Measurements from ENCODE around the gene CAMKK2.
"Not testable (repeated sequence)": the region's sequence is repeated elsewhere in the genome, so short reads cannot be mapped to it uniquely, and the experiment has no call there.

Gene CAMKK2

DNA sequence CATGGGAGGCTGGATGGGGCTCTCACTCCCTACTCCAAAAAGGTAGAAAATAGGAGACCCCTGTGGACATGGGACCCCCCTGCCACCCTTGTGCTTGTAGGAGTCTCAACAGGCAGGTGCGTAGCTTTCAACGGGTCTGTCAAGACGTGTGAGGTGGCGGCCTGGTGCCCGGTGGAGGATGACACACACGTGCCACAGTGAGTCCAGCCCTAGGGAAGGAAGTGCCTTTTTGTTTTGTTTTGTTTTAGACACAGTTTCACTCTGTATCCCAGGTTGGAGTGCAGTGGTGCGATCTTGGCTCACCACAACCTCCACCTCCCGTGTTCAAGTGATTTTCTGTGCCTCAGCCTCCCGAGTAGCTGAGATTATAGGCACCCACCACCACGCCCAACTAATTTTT, 73.7 kb downstream of the CAMKK2 start:
- DNase-seq = no peak

DNA sequence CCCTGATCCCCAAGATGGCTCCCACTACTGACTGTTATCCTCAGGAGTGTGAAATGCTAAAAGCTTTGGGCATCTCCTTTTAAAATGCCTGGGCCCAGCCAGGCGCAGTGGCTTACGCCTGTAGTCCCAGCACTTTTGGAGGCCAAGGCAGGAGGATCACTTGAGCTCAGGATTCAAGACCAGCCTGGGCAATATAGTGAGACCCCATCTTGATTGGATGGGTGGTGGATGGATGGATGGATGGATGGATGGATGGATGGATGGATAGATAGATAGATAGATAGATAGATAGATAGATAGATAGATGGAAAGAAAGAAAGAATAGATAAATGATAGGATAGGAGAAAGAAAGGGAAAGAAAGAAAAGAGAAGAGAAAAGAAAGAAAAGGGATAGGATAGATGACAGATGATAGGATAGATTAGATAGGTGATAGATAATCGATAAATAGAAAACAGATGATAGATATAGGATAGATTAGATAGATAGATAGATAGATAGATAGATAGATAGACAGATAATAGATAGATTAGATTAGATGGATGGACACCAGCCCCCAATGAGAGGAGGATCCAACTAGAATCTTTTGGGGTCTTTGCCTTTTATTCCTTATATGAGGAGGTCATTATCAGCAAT, 77.0 kb downstream of the CAMKK2 start:
- DNase-seq = no peak

DNA sequence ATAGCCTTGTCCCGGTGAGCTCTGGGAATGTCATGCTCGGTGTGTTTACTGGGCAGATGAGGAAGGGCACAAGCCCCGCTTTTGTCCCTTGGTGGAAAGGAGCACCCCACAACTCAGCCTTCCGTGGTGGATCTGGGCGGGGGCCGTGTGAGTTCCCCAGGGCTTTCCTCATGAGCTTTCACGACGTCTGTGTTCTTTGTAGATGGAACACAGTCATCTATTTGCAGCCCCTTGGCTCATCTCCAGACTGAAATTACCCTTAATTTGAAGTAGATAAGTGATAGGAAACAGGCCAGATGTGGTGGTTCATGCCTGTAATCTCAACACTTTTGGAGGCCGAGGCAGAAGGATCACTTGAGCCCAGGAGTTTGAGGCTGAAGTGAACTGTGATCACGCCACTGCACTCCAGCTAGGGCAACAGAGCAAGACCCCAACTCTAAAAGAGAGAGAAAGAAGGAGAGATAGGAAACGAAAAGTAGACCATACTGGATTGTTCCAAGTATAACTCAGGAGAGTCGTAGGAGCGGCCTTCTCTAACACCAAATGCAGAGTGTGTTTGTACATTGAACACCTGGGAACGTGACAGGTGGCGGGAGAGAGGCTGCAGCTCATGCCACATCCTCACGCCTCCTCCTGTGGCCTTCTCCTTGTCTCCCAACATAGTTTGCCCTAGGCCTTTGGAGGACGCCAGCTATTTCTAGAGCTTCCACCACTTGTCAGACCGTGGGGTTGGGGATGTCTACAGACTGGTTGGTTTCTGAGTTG, 77.7 kb downstream of the CAMKK2 start:
- no peak for DNase-seq

DNA sequence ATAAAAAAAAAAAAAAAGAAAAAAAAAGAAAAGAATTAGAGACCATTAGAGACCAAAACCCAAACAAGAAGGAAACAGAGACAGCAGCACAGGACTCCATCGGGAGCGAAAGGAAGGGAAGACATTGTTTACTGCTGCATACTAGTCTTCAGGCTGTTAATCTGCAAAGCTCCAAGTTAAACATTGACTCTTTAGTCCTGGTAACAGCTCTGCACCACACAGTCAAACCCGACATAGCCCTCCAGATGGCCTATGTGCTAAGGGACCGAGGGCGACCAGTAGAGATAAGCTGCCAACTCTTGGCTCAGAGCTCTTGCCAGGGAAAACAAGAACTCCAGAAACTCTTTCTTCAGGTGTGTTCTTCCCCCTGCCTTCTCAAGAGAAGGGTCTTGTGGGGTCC, 78.7 kb downstream of the CAMKK2 start:
- DNase-seq = no peak

DNA sequence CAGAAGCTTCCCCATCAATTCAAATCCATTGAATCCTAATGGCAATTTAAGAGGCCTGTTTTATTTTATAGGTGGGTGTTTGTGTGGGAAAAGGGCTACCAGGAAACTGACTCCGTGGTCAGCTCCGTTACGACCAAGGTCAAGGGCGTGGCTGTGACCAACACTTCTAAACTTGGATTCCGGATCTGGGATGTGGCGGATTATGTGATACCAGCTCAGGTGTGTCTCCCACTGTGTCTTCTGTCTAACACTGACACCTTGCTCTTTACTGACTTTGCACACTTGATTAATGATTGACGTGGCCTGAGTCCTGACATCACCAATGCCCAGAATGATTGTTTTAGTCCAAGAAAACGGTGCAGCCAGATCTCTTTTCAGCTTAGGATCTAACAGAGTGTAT, 79.4 kb downstream of the CAMKK2 start:
- DNase-seq = no peak

DNA sequence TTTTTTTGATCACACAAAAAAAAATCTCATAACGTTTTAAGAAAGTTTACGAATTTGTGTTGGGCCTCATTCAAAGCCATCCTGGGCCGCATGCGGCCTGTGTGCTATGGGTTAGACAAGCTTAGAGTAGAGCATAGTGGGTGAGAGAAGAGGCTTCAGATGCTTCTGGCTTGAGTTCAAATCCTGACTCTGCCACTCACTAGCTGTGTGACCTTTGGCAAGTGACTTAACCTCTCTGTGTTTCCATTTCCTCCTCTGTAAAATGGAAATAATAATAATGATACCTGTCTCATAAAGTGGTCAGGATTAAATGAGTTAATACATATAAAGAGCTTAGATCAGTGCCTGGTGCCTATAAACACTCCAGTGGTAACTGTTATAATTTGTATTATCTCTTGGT, 80.4 kb downstream of the CAMKK2 start:
- no peak for DNase-seq

DNA sequence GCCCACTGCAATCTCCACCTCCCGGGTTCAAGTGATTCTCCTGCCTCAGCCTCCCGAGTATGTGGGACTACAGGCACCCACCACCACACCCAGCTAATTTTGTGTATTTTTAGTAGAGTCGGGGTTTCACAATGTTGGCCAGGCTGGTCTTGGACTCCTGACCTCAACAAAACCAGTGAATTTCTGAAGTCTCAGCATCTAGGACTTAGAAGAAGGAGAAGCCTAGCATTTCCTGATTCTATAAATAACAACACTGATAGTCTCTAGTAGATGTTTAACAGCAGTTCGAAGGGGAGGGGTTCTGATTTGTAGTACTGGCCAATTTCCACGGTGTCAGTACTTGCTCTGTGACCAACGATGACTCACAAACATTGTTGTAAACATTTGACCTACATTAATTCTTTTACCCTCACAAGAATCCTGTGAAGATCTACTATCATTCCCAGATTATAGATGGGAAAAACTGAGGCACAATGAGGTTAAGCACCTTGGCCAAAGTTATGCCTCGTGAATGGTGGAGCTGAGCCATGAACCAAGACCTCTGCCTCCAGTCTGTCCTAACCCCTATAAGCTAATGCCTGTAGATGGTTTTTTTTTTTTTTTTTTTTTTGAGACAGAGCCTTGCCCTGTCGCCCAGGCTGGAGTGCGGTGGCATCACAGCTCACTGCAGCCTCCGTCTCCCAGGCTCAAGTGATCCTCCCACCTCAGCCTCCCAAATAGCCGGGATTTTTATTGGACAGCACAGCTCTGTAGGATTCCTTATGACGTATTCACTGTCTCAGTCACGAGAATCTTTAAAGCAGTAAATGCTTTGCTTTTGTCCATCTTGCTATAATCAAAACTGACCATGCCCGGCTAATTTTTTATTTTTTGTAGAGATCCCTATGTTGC, 81.4 kb downstream of the CAMKK2 start:
- DNase-seq = peak in 1 of 2 donors; percentile 32

DNA sequence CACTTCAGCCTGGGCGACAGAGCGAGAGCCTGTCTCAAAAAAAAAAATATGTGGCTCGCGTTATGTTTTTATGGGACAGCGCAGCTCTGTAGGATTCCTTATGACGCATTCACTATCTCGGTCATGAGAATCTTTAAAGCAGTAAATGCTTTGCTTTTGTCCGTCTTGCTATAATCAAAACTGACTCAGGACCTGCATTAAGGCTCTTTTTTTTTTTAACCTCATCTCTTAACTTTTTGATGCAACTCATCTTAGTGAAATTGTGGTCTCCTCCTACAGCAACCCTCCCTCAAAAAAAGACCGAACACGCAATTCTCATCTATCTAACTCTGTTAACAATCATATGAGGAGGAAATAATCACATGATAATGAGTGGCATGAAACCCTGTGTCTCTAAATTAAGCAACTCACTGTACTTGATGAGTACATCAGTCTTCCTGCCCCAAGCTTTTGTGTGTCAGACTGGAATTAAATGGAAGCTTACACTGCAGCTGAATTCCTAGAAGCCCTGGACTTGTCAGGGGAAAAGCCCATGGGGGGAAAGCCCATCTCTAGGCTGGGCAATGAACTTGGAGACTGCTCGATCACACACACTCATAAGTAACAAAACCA, 82.2 kb downstream of the CAMKK2 start:
- DNase-seq = no peak

DNA sequence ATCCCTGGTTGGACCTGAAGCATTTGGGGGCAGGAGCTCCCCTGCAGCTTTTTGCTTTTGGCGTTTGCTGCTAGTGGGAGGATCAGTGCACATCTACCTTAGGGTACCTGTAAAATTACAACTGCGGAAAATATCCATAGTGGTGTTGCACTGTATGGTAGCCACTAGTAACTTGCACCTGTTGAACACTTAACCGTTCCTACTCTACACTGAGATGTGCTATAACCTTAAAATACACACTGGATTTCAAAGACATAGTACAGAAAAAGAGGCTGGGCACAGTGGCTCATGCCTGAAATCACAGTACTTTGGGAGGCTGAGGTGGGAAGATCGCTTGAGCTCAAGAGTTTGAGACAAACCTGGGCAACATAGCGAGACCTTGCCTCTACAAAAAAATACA, 83.6 kb downstream of the CAMKK2 start:
- no peak for DNase-seq

DNA sequence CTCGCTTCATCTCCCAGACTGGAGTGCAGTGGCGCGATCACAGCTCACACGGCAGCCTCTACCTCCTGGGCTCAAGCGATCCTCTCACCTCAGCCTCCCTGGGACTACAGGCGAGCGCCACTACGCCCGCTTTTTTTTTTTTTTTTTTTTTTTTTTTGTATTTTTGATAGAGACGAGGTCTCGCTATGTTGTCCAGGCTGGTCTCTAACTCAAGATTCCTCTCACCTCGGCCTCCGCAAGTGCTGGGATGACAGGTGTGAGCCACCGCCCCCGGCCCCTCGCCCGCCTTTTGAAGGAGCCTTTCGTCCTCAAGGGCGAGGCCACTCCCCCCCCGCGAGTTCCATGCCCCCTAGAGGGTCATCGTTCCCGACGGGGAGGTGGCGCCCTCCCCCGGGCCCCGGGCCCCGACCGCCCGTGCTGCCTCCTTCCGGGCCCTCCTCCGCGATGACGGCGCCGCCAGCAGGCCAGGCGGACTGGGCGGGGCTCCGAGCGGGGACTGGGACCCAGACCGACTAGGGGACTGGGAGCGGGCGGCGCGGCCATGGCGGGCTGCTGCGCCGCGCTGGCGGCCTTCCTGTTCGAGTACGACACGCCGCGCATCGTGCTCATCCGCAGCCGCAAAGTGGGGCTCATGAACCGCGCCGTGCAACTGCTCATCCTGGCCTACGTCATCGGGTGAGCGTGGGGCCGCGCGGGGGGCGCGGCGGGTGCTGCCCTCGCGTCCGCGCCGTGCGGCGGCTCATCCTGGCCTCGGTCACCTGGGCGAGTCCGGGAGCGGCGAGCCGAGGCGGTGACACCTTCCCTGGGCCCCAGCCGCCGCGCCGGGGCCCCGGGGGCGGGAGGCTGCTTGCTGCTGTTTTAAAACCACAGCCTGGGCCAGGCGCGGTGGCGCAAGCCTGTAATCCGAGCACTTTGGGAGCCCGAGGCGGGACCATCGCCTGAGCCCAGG, 86.6 kb downstream of the CAMKK2 start, which contains the start of gene P2RX4:
P2RX4 (plus strand) TSS at position 506 of the 949 bp plus-strand sequence; CDS start at position 542, 36 bp downstream.
- DNase-seq = peak; percentile 80

DNA sequence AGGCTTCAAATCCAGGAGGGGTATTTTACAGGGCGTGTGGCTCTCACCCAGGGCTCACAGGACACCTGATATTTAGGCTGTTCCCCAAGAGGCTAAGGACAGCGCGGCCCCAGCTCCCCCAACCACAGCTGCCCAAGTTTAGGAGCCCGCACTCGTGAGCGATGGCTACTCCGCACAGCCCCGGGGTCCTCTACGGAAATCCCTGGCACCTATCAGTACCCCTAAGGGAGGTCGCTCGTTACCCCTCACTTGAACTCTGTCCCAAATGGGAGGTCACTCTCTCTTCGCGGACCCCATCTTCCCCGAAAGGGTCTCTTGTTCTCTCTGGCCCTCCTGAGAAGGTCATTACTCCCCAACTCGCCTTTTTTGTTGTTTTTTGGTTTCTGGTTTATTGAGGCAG, 87.3 kb downstream of the CAMKK2 start:
- DNase-seq = no peak

DNA sequence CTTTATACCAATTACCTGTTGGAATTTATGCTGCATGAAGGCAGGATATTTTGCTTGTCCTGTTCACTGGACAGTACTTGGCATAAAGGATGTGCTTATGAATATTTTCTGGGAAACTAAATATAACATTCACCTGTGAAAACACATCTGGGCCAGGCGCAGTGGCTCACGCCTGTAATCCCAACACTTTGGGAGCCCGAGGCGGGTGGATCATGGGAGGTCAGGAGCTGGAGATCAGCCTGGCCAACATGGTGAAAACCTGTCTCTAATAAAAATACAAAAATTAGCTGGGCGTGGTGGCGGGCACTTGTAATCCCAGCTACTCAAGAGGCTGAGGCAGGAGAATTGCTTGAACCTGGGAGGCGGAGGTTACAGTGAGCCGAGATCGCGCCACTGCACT, 87.9 kb downstream of the CAMKK2 start:
- DNase-seq = not testable (repeated sequence)

DNA sequence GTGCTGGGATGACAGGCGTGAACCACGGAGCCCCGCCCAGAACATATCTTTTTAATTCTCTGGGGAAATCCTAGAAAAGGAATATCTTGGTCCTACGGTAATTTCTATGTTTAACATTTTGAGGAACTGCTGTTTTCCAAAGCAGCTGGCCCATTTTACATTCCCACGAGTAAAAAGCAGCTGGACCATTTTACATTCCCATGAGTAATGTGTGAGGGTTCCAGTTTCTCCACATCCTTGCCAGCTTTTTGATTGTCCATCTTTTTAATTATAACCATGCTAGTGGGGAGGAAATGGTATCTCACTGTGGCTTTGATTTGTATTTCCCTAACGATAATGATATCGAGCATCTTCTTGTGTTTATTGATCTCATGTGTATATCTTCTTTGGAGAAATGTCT, 91.0 kb downstream of the CAMKK2 start:
- no peak for DNase-seq

DNA sequence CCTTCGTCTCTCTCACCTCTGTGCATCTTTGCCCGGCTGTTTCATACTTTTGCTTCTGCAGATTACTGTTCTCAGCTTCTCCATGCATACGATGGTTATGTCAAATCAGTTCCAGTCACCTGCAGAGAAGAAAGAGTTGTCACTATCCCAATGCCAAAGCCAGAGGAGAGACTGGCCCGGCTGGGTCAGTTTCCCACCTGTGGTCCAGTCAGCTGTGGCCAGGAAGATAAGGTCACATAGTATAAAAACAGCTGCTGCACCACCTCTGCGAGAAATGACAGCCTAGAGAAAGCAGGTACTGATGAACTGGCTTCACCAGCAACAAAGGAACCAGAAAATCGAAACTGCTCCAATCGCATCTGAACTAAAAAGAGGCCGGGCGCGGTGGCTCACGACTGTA, 93.0 kb downstream of the CAMKK2 start:
- DNase-seq = no peak

DNA sequence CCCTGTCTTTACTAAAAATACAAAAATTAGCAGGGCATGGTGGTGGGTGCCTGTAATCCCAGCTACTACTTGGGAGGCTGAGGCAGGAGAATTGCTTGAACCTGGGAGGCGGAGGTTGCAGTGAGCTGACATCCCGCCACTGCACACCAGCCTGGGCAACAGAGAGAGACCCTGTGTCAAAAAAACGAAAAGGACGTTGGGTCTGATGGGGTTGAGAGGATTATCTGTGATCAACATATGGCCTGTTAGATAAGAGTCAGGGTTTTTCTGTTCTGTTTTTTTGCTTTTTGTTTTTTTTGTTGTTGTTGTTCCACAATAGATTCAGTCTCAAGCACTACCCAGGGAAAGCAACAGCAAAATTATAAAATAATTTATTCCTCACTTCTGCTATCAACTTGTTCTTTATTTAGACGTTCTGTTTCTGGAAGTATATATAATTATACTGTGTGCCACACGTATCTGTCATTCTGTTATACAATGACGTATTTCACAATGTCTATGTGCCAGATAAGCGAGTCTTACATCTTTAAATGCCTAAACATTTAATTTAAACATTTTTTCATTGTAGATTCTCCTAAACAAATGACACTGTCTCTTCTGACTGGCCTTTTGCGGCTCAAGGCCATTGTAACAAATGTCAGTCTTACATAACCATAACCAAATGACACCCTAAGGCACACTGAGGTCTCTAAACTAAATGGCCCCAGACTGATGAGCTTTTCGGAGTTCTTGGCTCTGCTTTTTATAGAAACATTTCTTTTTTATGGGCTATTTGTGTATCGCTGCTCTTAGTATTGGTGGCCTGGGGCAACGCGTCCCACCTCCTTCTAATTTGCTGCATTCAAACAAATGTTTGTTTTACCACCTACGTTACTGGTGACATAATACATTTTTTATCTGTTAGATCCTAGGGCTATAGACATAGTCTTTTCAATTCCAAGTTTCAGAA, 93.8 kb downstream of the CAMKK2 start:
- no peak for DNase-seq

DNA sequence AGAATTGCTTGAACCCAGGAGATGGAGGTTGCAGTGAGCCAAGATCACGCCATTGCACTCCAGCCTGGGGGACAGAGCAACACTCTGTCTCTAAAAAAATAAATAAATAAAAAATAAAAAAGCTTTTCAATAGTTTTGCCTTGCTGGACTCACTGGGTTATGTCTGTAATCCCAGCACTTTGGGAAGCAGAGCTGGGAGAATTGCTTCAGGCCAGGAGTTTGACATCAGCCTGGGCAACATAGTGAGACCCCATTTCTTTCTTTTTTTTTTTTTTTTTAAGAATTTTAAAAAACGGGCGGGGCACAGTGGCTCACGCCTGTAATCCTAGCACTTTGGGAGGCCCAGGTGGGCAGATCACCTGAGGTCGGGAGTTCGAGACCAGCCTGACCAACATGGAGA, 95.4 kb downstream of the CAMKK2 start:
- not testable (repeated sequence) for DNase-seq

DNA sequence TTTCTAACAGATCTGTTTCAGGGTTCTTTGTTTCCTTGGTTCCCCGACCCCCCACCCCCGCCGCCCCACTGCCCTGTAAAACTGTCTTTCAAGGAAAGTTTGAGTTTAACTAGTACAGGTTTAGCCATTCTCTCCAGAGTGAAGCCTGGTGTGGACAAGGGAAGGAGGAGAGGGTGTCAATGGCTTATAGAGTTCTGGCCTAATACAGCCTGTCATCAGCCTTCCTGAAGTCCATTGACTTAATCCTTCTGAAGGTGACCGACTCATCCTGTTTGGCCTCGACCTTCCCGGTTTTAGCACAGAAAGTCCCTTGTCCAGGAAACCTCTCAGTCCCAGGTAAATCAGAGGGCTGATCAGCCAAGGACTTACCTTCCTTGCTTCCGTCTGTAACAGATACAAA, 97.6 kb downstream of the CAMKK2 start:
- no peak for DNase-seq

DNA sequence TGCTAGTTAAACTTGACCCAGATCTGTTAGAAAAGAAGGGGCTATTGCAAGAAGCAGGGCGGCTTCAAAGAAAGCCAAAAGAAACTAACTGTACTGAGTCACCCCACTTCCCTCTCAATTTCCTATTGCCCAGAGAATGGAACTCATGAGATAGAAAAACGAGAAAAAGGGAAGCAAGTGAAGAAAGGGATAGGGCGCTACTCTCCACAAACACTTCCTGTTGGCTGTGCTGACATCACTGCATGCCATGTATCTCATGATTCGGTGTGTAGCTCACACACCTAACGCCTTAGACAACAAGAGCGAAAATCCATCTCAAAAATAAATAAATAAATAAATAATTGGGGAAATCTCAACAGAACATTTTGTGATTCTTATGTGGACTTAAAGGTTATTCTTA, 99.6 kb downstream of the CAMKK2 start:
- DNase-seq = no peak

DNA sequence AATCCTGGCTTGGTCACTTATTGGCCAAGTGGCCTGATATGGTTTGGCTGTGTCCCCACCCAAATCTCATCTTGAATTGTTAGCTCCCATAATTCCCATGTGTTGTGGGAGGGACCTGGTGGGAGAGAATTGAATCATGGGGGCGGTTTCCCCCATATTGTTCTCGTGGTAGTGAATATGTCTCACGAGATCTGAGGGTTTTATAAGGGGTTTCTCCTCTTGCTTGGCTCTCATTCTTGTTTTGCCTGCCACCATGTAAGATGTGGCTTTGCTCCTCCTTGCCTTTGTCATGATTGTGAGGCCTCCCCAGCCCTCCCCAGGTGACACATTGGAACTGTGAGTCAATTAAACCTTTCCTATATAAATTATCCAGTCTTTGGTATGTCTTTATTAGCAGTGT, 105.4 kb downstream of the CAMKK2 start:
- DNase-seq = no peak

DNA sequence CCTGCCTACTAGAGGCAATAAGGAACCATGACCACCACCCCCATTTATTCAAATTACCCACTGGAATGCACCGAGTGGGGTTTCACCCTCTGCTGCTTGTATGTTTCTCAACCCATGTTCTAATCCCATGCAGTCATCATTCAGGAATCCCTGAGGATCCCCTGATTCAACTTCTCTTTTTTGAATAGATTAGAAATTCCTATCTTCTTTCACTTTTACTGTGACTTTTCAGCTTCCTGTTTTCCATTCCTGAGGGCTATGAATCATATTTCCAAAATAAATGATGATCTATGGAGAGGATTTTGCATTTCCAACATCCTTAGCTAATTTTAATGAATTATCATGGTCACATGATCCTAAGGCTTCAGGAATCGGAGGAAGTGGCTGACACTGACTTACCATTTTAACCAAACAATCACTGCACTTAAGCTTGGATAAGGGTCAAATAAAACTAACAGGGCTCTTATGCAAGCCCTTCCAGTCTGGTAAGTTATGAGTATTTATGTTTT, 105.9 kb downstream of the CAMKK2 start:
- no peak for DNase-seq

Data from hippocampal formation (tissue), 2 donors.